UCSD-AML1 (cell line): ENCODE measurements around the gene TMEM121.

ENCODE experiments used
- DNase-seq: peaks from one replicate; lab custom pipeline; 2025; ENCODE audit not compliant: unreplicated experiment; lab: John Stamatoyannopoulos, UW

Gene TMEM121

DNA sequence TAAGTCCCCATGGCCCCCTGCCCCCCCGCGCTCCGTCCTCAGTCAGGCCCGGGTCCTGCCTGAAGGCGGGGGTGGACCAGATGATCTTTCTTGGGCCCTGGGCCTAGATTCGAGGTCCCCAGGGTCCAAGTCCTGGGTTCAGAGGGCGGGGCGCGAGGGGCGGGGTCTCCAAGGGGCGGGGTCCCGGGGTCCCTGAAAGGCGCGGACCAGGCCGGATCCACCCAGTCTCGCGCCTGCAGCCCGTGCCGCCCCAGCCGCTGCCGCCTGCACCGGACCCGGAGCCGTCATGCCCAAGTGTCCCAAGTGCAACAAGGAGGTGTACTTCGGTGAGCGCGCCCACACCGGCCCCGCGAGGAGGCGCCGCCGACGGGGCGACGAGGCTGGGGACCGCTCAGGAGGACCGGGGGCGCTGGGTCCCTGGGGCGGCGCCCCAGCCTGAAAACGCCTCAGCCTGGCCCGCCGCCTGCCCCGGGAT lies 39.4 kb upstream of the TMEM121 start:
- no peak for DNase-seq

DNA sequence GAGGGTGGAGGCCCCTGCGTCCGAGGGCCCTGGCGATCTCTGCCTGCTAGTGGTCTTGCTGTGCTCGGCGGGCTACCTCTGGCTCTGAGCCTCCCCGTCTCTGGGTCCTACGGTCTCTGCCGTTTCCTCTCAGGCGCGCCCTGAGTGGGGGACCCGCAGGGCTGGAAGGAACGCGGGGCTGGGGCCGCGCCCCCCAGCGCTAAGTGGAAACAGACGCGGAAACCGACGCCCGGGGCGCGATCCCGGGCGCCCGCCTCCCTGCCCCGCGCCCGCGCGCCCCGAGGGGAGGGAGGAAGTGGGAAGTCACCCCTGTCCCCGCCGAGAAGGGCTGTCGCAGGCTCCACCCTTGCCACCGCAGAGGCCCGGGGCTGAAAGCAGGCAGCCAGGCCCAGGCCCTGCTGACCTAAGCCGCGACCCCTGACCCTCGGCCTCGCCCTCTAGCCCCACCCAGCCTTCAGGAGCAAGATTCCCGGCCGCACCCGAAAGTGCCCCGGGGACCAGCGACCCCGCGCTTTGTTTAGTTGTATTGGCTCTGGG lies 38.9 kb upstream of the TMEM121 start:
- DNase-seq: no peak

DNA sequence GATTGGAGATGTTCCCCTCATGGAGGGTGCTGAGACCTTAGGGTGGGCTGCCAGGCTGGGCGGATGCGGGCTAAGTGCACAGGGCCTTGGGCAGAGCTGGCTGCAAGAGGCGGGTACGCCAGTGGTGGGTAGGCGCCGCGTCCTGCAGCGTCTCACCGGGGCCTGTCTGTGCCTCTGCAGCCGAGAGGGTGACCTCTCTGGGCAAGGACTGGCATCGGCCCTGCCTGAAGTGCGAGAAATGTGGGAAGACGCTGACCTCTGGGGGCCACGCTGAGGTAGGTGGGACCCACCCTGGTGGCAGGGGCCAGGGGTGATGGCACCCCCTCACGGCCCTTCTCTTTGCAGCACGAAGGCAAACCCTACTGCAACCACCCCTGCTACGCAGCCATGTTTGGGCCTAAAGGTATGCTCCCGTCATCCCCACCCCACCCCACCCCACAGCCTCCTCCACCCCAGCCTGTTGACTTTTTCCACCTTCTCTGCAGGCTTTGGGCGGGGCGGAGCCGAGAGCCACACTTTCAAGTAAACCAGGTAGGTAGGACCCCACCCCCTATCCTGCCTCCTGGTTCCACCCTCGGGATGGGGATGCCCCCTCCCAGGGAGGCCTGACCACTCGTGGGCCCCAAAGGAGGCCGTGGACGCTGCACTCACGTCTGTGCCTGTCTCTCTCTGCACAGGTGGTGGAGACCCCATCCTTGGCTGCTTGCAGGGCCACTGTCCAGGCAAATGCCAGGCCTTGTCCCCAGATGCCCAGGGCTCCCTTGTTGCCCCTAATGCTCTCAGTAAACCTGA lies 38.2 kb upstream of the TMEM121 start:
- DNase-seq: no peak

DNA sequence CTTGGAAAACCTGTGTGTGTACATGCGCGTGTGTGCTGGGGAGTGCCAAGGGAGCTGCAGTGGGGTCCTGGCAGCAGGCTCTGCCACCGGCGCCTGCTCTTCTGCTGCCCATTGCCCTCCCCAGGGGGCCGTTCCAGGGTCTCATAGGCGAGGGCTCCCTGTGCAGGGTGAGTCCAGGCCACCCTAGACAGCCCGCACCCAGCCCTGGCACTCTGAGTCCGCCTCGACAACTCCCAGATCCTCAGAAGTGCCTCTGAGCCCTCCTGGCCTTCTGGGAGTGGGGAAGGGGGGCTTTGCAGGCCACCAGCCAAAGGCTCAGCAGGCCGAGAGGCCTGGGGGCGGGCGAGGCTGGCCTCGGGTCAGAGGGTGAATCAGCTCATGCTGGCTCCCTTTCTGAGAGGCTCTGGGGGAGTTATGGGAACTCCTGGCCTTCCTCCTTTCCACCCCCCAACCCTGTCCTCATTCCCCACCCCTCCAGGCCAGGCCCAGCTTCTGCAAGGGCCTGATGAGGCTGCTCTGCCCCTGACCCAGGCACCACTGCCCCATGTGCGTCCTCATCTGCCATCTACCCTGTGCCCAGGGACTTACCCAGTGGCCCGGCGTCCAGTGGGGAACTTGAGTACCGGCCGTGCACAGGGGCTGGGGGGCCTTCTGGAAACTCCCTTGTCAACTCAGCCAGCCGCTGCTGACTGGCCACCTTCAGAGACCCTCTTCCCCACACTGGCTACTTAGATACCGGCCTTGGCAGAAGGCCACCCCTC lies 37.4 kb upstream of the TMEM121 start:
- DNase-seq: no peak

DNA sequence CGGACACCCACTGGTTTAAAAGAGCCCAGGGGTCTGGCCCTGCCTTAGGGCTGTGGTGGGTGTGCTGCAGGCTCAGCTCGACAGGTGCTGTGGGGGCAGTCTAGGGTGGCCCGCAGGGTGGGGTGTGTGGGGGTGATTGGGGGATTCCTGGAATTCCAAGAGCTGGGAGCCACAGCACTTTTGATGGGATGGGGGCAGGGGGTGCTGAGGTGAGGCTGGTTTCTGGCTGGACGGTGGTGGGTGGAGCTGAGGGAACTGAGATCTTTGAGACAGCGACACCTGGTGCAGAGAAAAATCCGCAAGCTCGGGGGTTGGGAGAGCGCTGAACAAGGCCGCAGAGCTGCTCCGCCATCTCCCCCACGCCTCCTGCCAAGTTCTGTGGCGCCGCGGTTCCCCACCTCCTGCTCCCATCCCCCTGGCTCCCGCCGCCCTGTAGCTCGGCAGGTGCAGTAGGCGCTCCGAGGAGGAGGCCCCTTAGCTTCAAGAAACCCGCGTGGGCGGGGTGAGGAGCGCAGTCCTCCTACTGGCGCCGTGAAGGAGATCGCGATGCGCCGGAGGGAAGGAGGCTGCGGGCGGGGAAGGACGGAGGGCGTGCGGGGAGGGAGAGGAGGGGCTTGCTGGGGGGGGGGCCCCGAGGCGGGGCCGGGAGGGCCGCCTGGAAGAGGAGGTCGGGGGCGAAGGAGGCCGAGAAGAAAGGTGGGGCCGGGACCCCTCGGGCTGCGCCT lies 36.7 kb upstream of the TMEM121 start:
- DNase-seq: peak; percentile 81

DNA sequence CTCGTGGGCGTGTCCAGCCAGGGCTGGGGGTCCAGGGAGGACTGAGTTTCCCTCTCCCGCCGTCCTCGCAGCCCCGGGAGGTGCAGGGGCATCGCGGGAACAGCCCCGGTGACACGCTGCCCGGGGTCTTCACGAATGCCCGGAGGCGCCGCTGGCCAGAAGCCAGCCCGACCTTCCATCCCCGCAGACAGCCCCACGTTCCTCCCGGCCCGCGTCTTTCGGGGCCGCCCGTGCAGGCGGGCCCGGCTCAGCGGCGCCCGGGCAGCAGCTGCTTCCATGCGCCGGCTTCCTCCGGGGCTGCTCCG lies 36.2 kb upstream of the TMEM121 start:
- DNase-seq: no peak

DNA sequence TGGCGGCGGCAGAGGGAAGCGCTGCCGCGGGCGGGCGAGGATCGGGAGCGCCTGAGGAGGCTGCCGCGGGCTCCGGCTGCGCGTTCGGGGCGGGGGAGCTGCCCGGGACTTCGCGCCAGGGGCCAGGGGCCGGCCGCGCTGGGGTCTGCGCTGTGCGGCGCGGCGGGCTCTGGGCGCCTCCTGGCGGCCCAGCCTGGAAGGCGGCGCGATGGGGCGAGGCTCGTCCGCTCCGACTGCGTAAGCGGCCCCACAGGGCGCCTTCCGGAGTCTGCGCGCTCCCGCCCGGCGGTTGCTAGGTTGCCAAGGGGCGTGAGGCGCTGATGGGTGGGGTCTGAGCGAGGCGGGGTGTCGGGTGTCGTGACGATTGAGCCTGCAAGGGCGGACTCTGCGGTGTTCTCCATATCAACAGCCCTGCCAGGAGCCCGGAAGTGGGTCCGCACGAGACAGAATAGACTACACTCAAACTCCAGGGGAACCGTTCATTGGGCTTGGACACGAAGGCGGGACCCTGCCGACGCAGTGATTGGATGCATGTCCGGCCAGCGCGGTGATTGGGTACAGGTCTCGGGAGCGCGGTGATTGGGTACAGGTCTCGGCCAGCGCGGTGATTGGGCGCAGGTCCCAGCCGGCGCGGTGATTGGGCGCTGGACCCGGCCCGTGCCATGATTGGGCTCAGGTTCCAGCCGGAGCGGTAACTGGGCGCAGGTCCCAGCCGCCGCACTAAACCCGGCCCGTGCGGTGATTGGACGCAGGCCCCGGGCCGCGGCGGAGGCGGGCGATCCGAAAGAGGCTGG lies 35.6 kb upstream of the TMEM121 start, which contains the start of gene TEDC1:
TSS of gene TEDC1 (plus strand) at position 675 of the 794 bp plus-strand sequence. CDS start 130 bp downstream, outside the sequence.
- DNase-seq: peak; percentile 100

DNA sequence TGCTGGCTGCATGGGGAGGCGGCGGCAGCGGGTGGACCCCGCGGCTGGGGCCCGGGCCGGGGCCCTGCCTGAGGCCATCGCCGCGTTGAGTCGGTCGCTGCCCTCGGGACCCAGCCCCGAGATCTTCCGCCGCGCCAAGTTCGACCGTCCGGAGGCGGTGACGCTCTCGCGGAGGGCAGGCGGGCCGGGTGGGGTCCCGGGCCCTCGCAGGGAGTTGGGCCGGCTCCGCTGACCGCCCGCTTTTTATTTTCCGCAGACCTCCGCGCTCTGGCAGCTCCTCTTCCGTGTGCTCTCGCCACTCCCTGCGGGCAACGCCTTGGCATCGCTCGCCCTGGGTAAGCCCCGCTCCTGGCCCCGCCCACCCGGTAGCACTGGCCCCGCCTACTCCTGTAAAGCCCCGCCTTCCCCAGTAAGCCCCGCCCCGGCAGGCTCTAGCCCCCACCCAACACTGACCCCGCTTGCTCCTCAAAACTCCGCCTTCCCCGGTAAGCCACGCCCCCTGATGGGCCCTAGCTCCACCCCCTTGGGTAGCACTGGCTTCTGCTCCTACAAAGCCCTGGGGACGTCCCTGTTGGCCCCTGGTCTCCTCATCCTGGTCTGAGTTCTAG lies 34.9 kb upstream of the TMEM121 start:
- peak; percentile 78 for DNase-seq

DNA sequence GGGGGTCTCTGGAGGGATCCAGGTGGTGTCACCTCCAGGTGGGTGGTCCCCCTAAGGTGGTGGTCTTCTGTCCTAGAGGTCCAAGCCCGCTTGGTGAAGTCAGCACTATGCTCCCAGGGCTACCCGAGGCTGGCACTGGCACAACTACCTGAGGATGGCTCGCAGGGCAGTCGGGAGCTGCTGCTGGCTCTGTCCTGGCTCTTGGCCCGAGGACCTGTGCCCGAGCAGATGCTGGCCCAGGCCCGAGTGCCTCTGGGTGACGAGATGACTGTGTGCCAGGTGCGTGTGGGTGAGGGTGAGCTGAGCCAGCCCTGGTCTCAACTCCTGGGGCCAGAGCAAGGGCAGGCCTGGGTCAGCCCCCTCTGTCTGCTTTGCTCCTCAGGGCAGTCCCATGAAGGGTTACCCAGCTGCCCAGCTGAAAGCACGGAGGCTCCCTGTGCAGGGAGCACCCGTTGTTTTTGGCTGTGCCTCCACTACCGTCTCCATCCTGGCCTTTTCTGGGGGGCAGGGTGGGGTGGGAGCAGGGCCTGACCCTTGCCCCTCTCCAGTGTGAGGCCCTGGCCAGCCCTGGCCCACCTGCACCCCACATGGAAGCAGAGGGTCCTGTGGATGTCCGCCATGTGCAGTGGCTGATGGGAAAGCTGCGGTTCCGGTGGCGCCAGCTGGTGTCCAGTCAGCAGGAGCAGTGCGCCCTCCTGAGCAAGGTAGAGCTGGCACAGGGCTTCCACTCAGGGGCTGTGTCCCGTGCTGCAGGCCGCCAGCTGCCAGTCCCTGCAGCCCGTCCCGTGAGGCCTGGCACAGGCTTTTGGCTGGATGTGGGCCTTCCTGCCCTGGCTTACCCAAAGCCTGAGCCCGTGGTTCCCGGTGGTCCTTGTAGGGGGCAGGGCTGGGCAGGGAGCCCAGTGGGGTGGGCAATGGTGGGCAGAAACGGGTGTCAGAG lies 34.1 kb upstream of the TMEM121 start:
- DNase-seq: no peak

DNA sequence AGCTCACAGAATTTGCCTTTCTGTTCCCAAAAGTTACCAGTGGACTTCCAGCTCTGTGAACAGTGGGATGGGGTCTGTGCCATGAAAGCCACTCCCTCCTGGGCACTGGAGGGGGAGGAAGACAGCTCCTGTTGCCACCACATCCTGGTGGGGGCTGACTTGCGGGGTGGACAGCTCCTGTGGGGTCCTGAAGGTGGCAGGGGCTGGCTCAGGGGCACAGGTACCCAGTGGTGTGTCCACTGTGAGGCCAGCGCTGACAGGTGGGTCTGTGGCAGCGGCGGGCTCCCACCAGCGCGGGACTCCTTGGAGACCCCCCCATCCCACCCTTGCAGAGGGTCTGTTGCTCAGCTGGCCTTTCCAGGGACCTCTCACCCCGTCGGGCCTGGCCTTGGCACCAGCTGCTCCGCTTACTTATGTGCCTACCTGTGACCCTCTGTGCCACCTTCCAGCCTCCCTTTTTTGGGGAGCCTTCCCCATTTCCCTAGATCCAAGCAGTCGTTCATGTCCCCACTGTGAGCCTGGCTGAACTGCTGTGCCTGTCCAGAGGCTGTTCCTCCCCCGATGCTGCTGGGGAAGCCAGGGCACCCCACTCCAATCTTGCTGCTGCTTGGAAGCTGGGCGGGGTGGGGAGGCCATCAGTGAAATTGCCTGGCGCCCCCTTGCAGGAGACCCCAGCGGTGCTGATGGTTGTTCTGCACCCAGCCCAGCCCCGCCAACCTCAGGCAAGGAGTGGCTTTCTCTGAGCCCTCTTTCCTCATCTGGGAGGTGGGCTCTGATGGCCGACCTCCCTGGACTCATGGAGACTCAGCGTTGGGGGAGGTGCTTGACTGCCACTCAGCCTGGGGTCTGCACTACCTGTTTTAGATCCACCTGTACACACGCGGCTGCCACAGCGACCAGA lies 33.2 kb upstream of the TMEM121 start:
- DNase-seq: no peak

DNA sequence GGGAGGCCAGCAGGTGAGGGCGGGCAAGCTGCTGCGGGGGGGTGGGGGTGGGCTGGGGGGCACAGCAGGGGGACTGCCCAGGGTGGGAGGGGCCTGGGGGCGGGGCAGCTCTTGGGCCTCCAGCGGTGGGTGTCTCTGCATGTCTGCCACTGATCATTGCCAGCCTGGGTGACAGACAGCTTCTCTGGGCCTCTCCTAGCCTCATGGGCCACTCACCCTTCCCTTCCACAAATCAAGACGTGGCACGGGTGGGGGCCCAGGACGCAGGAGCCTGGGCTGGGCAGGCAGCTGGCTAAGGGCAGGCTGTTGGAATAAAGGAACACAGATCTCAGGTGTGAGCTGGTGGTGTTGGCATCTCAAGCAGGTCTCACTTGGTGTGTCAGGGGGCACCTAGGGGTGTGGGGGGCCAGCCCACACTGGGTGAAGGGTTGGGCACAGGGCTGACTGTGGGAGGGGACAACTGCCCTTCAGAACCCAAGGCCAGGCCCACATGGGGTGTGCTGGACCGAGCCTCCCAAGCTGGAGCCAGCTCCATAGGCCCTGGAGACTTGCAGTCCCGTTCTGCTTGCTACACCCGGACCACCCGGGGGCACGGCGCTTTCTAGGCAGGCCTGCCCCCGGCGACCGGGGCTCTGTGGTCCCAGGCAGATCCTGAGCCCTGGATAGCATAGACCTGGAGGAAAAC lies 32.3 kb upstream of the TMEM121 start:
- DNase-seq: no peak

DNA sequence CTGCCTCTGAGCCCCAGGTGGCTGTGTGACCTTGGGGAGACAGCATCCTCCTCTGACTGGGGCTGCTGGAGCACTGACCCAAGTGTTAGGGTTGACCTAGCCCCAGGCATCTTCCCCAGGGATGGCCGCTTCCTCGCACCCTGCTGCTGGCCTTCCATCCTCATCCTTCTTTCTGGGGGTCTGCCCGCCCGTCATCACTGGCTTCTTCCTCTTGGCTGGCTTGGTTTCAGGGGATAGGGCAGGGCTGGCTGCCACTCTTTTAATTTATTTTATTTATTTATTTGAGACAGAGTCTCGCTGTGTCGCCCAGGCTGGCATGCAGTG lies 31.8 kb upstream of the TMEM121 start:
- DNase-seq: no peak

DNA sequence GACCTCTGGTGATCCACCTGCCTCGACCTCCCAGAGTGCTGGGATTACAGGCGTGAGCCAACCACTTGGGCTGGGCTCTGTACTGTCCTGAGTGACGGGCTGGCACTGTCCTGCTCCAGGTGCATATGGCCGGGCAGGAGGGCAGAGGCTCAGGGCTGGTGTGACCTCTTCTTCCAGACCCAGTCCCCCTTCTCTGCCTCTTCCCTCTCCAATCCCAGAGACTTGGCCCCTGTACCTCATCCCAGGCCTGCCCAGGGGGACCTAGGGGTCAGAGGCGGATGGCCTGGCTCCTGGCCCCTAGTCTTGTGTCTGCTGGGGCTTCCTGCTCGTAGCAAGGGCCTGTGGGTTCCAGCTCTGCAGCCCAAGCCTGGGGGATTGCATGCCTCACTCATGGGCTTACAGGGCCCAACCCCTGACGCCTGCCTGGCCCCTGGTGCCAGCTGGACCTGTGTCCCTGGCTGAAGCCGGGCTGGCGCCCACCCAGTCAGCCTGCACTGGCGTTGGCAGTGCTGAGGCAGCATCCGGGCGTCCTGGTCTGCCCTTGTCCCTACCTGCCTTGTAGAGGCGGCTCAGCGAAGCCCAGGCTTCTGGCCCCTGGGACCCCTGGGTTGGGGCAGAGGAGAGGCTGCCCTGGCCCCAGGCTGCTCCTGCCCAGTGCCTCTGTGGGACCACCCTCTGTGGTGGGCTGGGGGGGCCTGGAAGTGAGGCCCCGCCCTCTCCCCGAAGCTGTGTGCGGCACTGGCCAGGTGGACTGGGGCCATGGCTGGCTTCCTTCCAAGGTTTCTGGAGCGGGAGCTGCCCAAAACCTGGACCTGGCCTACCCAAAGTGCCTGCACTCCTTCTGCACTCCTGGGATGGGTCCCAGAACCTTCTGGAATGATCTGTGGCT lies 31.0 kb upstream of the TMEM121 start:
- DNase-seq: no peak

DNA sequence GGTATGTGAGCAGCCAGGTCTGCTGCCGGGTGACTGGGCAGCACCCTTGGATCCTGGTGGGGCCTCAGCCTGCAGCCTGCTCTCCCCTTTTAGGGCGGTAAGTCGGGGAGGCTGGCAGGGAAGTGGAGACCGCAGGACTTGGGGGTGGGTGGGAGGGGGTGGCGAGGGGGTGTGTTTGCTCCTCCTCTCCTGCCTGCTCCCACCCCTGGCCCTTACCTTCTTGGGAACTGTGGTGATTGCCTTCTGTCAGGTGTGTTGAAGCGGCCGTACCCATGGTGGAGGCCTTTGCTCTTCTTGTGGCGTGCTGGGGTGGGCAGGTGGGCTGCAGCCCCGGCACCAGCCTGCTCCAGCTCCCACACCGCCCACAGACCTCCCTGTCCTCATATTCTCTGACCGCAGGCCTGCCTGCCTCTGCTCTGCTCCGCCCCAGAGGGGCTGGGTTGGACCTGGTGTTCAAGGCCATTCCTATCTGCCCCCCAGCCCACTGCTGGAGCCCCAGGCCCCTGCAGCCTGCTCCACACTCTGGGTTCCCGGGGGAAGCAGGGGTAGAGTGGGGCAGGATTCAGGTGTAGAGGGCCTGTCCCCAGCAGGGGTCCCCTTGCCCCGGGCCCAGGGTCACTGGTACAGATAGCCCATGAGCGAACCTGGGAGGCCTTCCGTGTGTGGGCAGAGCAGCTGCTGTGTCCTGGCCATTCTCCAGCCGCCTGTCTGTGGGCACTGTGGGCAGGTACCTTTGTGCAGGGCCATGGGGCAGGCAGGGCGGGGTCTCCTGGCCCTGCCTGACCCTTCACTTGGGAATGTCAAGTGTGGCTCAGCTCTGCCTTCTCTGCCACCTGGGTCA lies 30.2 kb upstream of the TMEM121 start:
- no peak for DNase-seq

DNA sequence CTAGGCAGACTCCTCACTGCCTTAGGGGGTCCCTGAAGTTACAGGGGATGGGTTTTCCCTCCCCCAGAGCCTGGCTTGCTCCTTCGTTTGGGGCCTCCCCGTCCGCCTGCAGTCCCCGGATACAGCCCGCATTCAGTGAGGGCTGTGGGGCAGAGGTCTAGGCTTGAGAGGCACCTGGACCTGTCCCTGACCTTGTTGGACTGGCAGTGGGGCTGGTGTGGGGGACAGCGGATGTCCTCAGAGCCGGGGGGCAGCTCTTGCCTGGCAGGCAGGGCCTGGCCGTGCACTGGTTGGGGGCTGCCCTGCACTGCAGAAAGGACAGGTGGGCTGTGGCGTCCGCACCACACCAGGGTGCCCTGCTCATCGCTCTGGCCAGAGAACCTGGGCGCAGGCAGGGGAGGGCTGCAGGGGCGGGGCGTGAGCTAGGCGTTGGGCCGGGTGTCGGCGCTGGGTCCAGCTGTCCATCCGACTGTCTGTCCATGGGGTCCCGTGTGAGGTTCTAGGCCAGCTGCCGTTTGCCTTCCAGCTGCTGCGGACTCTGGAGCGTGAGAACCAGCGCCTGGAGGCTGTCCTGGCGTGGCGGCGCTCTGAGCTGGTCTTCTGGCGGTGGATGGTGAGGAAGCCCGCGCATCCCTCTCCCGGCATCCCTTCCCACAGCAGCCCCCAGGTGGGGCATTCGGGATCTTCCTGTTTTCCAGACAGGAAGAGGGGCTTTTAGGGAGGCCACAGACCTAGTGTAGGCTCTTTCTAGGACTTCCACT lies 29.4 kb upstream of the TMEM121 start:
- DNase-seq: no peak
